HG02884 (cell line): ENCODE measurements around the gene GPR142.

ENCODE experiments used
- ATAC-seq: cut with Tn5 transposase; IDR thresholded peaks from one replicate; pipeline ENCODE4 v1.9.1; 2021; ENCODE audit warnings: mild to moderate bottlenecking, moderate library complexity; ENCODE audit not compliant: unreplicated experiment

GPR142 gene

GRCh38 chr17:74368341-74369081 lies 1.2 kb downstream of the GPR142 start:
- ATAC-seq = no peak

- ATAC-seq = no peak
These were observed 1.9 kb downstream of the GPR142 start for GRCh38 chr17:74369221-74369620.

- no peak for ATAC-seq
These were observed 2.6 kb downstream of the GPR142 start for GRCh38 chr17:74369665-74370490.

- ATAC-seq = no peak
These were observed 4.4 kb downstream of the GPR142 start for GRCh38 chr17:74371653-74372147.

GRCh38 chr17:74372426-74372825 lies 5.1 kb downstream of the GPR142 start:
- no peak for ATAC-seq

- no peak for ATAC-seq
These were observed 6.7 kb downstream of the GPR142 start for GRCh38 chr17:74373838-74374606.

GRCh38 chr17:74374858-74375257 lies 7.6 kb downstream of the GPR142 start:
- no peak for ATAC-seq

- ATAC-seq = no peak
These were observed 12.3 kb downstream of the GPR142 start for GRCh38 chr17:74379495-74380085.

- ATAC-seq = no peak
These were observed 13.0 kb downstream of the GPR142 start for GRCh38 chr17:74380086-74380958.

- ATAC-seq = no peak
These were observed 13.9 kb downstream of the GPR142 start for GRCh38 chr17:74380959-74381808.

GRCh38 chr17:74383141-74383540 lies 15.8 kb downstream of the GPR142 start:
- no peak for ATAC-seq

GRCh38 chr17:74385201-74385600 lies 17.9 kb downstream of the GPR142 start:
- ATAC-seq = no peak

GRCh38 chr17:74386386-74386785 lies 19.1 kb downstream of the GPR142 start:
- no peak for ATAC-seq

GRCh38 chr17:74387365-74388218 lies 20.3 kb downstream of the GPR142 start:
- ATAC-seq = no peak

- no peak for ATAC-seq
These were observed 21.9 kb downstream of the GPR142 start for GRCh38 chr17:74389084-74389753.

- ATAC-seq = no peak
These were observed 22.8 kb downstream of the GPR142 start for GRCh38 chr17:74389937-74390679.
